Measurements from ENCODE around the gene IL15RA. TPM values are rescaled to one million over a fixed set of nuclear protein-coding genes. Genes with fewer than 3 reads are reported as not detected.

The IL15RA gene
- total and polyA plus RNA-seq, 4 donors, result 13.2 to 67.7 (median 32.7) TPM

DNA sequence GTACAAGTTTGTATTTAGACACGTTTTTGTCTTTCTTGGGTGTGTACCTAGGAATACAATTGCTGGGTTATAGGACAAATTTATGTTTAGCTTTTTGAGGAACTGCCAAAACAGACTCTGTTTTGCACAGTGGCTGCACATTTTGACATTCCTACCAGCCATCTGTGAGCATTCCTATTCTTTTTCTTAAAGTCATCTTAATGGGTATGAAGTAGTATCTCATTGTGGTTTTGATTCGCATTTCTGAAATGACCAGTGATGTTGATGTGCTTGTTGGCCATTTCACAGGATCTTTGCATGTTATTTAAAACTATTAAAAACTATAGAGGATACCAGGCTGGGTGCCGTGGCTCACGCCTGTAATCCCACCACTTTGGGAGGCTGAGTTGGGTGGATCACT is 32.6 kb upstream of the IL15RA start:
- DNase-seq, result no peak
- Histone ChIP-seq H3K9me3 (ENCODE audit: control insufficient read depth in 4 of 4, insufficient read depth in 3 of 4, low read length in 3 of 4) (peaks cover 2 to 8% (median 3%) of the 10 kb centered on the region in 4 donors), H3K36me3 (ENCODE audit: control insufficient read depth in 4 of 4, insufficient read depth in 4 of 4, low read length in 4 of 4) (no peaks in the 10 kb centered on the region), H3K9ac (ENCODE audit: insufficient read depth in 1 of 2, low read length in 2 of 2) (no peak overlapping the region), H3K27ac (ENCODE audit: low read depth in 1 of 2, low read length in 1 of 2) (no peak overlapping the region), H3K27me3 (ENCODE audit: control insufficient read depth in 3 of 3, insufficient read depth in 3 of 3, low read length in 2 of 3) (no peaks in the 10 kb centered on the region), H3K4me1 (ENCODE audit: control insufficient read depth in 5 of 5, insufficient read depth in 5 of 5, low read length in 5 of 5) (peaks cover 0 to 25% (median 1%) of the 10 kb centered on the region in 5 donors), H3K4me3 (no peak overlapping the region)
- 90 to 93% methylated on average over 4 of the region's 4 CpGs for WGBS, 2 donors
- TF ChIP-seq, protein P1, sequence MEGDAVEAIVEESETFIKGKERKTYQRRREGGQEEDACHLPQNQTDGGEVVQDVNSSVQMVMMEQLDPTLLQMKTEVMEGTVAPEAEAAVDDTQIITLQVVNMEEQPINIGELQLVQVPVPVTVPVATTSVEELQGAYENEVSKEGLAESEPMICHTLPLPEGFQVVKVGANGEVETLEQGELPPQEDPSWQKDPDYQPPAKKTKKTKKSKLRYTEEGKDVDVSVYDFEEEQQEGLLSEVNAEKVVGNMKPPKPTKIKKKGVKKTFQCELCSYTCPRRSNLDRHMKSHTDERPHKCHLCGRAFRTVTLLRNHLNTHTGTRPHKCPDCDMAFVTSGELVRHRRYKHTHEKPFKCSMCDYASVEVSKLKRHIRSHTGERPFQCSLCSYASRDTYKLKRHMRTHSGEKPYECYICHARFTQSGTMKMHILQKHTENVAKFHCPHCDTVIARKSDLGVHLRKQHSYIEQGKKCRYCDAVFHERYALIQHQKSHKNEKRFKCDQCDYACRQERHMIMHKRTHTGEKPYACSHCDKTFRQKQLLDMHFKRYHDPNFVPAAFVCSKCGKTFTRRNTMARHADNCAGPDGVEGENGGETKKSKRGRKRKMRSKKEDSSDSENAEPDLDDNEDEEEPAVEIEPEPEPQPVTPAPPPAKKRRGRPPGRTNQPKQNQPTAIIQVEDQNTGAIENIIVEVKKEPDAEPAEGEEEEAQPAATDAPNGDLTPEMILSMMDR (IDR thresholded peaks at IDR 0.05; ENCODE audit: control extremely low read depth, extremely low read depth), result no peak
- no peak for ATAC-seq (ENCODE audit: insufficient read depth, low FRiP score)

DNA sequence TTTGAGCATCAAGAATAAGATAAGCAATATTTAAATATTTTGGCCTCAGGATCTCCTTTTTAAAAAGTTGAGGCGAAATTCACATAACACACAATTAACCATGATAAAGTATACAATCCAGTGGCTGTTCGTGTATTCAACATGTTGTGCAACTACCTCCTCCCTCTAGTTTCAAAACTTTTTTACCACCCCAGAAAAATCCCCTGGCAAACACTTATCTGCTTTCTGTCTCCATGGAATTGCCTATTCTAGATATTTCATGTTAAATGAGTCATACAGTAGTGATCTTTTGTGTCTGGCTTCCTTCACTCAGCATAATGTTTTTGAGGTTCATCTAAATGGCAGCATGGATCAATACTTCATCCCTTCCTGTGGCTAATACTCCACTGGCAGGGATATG is 31.8 kb upstream of the IL15RA start:
- WGBS, 2 donors, result 41 to 45% methylated on average over 2 of the region's 2 CpGs
- Histone ChIP-seq H3K27ac (ENCODE audit: low read depth in 1 of 2, low read length in 1 of 2) (no peak overlapping the region), H3K4me3 (no peak overlapping the region), H3K4me1 (ENCODE audit: control insufficient read depth in 5 of 5, insufficient read depth in 5 of 5, low read length in 5 of 5) (peaks cover 0 to 25% (median 3%) of the 10 kb centered on the region in 5 donors), H3K9me3 (ENCODE audit: control insufficient read depth in 4 of 4, insufficient read depth in 3 of 4, low read length in 3 of 4) (peaks cover 2 to 8% (median 3%) of the 10 kb centered on the region in 4 donors), H3K9ac (ENCODE audit: insufficient read depth in 1 of 2, low read length in 2 of 2) (peak overlapping the region in 1 of 2 donors; percentile 42), H3K27me3 (ENCODE audit: control insufficient read depth in 3 of 3, insufficient read depth in 3 of 3, low read length in 2 of 3) (no peaks in the 10 kb centered on the region), H3K36me3 (ENCODE audit: control insufficient read depth in 4 of 4, insufficient read depth in 4 of 4, low read length in 4 of 4) (no peaks in the 10 kb centered on the region)
- peak; percentile 55 for ATAC-seq (ENCODE audit: insufficient read depth, low FRiP score)
- TF ChIP-seq, protein P1 (IDR thresholded peaks at IDR 0.05; ENCODE audit: control extremely low read depth, extremely low read depth), result no peak
- DNase-seq, result peak in 2 of 3 donors; percentile 93 to 95

DNA sequence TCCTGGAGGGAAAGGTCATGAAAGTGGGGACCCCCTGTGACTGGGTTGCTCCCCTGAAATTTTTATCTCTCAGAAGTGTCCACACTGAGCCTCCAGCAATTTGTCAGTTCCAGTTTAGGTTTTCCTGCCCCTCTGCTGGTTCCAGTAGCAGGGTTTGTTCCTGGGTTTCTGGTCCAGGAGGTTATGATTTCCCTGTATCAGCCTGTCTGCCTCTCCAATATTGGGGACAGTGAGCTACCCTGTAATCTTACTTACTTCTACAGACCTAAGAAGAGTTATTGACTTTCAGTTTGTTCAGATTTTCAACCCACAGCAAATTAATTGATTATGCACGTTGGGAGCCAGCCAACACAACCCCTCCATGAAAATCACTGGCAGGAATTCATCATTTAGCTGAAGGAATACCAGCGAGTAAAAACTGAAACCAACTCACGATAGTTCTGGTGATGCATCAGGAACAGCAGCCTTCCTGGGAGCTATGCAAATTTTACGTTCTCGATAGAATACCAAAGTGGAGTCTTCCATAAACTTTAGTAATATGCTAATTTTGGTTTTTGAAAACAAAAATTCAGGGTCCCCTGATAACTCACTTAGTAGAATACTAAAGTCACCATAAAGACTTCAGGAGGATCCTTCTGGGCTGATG is 31.3 kb upstream of the IL15RA start:
- H3K27me3 ChIP-seq (ENCODE audit: control insufficient read depth in 3 of 3, insufficient read depth in 3 of 3, low read length in 2 of 3), result no peaks in the 10 kb centered on the region
- H3K4me1 ChIP-seq (ENCODE audit: control insufficient read depth in 5 of 5, insufficient read depth in 5 of 5, low read length in 5 of 5), result peaks cover 0 to 25% (median 3%) of the 10 kb centered on the region in 5 donors
- H3K9ac ChIP-seq (ENCODE audit: insufficient read depth in 1 of 2, low read length in 2 of 2), result peak overlapping the region in 1 of 2 donors; percentile 42
- DNase-seq (no peak), ATAC-seq (ENCODE audit: insufficient read depth, low FRiP score) (no peak)
- H3K4me3 ChIP-seq, result no peak overlapping the region
- peaks cover 2 to 8% (median 3%) of the 10 kb centered on the region in 4 donors for H3K9me3 ChIP-seq (ENCODE audit: control insufficient read depth in 4 of 4, insufficient read depth in 3 of 4, low read length in 3 of 4)
- H3K36me3 ChIP-seq (ENCODE audit: control insufficient read depth in 4 of 4, insufficient read depth in 4 of 4, low read length in 4 of 4), result no peaks in the 10 kb centered on the region
- H3K27ac ChIP-seq (ENCODE audit: low read depth in 1 of 2, low read length in 1 of 2), result peak overlapping the region; percentile 9 to 40
- WGBS, 2 donors, result 68 to 79% methylated on average over 5 of the region's 5 CpGs
- TF ChIP-seq, protein P1 (IDR thresholded peaks at IDR 0.05; ENCODE audit: control extremely low read depth, extremely low read depth), result no peak

Measured in lung (tissue), 12 donors.